Measurements from ENCODE around the gene SYT1. TPM values are rescaled to one million over a fixed set of nuclear protein-coding genes. Genes with fewer than 3 reads are reported as not detected.

SYT1 gene
- total RNA-seq, 1 donor from 2014 or later: 0.30 TPM

DNA sequence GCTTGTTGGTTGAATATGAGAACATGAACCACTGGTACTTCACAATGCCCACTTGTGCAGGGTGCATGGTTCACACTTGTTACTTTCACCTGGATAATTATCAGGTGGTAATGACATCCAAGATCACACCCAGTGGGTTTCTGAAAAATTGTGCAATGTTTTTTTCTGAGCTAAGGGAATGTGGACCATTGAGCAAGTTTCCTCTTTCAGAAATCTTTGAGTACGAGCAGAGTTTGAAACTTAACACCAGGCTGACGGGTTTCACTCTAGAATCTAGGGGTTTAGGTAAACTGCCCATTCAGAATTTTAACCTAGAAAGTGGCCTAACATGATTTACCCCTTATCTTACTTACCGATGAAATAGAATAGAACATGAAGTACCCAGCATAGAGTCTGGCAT is 436.6 kb downstream of the SYT1 start:
- H3K4me1 ChIP-seq: no peaks in the 10 kb centered on the region

GRCh38 chr12:79302162-79302814 is 437.7 kb downstream of the SYT1 start:
- TF ChIP-seq, protein P1, sequence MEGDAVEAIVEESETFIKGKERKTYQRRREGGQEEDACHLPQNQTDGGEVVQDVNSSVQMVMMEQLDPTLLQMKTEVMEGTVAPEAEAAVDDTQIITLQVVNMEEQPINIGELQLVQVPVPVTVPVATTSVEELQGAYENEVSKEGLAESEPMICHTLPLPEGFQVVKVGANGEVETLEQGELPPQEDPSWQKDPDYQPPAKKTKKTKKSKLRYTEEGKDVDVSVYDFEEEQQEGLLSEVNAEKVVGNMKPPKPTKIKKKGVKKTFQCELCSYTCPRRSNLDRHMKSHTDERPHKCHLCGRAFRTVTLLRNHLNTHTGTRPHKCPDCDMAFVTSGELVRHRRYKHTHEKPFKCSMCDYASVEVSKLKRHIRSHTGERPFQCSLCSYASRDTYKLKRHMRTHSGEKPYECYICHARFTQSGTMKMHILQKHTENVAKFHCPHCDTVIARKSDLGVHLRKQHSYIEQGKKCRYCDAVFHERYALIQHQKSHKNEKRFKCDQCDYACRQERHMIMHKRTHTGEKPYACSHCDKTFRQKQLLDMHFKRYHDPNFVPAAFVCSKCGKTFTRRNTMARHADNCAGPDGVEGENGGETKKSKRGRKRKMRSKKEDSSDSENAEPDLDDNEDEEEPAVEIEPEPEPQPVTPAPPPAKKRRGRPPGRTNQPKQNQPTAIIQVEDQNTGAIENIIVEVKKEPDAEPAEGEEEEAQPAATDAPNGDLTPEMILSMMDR (IDR thresholded peaks at IDR 0.05; ENCODE audit: borderline replicate concordance): no peak

More for the DNA sequence above, 436.6 kb downstream of the SYT1 start:
- Histone ChIP-seq H3K27me3 (ENCODE audit: low read depth) (no peaks in the 10 kb centered on the region), H3K4me3 (no peak overlapping the region), H3K27ac (replicated peaks) (no peak overlapping the region), H3K9me3 (replicated peaks) (no peaks in the 10 kb centered on the region), H3K36me3 (no peaks in the 10 kb centered on the region)
- intact Hi-C loops (cut with micrococcal nuclease): no loop called here
- no peak for DNase-seq
- TF ChIP-seq, protein P1 (IDR thresholded peaks at IDR 0.05; ENCODE audit: borderline replicate concordance): no peak

GRCh38 chr12:79307340-79307739 is 442.8 kb downstream of the SYT1 start:
- Histone ChIP-seq H3K4me3 (no peak overlapping the region), H3K9me3 (replicated peaks) (no peaks in the 10 kb centered on the region), H3K27ac (replicated peaks) (no peak overlapping the region), H3K4me1 (no peaks in the 10 kb centered on the region), H3K27me3 (ENCODE audit: low read depth) (no peaks in the 10 kb centered on the region), H3K36me3 (no peaks in the 10 kb centered on the region)
- intact Hi-C loops (cut with micrococcal nuclease): no loop called here
- TF ChIP-seq, protein P1 (IDR thresholded peaks at IDR 0.05; ENCODE audit: borderline replicate concordance): no peak
- DNase-seq: no peak

More at GRCh38 chr12:79302162-79302814, 437.7 kb downstream of the SYT1 start:
- intact Hi-C loops (cut with micrococcal nuclease): no loop called here
- no peak for DNase-seq
- H3K27ac ChIP-seq (replicated peaks): peak overlapping the region; percentile 22
- H3K4me1 ChIP-seq: no peaks in the 10 kb centered on the region
- no peaks in the 10 kb centered on the region for H3K9me3 ChIP-seq (replicated peaks)
- H3K36me3 ChIP-seq: no peaks in the 10 kb centered on the region
- no peak overlapping the region for H3K4me3 ChIP-seq
- H3K27me3 ChIP-seq (ENCODE audit: low read depth): no peaks in the 10 kb centered on the region

- Histone ChIP-seq H3K27ac (replicated peaks) (no peak overlapping the region), H3K4me3 (no peak overlapping the region), H3K36me3 (no peaks in the 10 kb centered on the region), H3K27me3 (ENCODE audit: low read depth) (no peaks in the 10 kb centered on the region), H3K4me1 (no peaks in the 10 kb centered on the region), H3K9me3 (replicated peaks) (peaks cover under 1% of the 10 kb centered on the region)
- TF ChIP-seq, protein P1 (IDR thresholded peaks at IDR 0.05; ENCODE audit: borderline replicate concordance): no peak
- intact Hi-C loops (cut with micrococcal nuclease): no loop called here
- DNase-seq: no peak
These were observed 444.5 kb downstream of the SYT1 start for GRCh38 chr12:79309039-79309438.

GRCh38 chr12:79317179-79317847 is 452.7 kb downstream of the SYT1 start:
- H3K4me1 ChIP-seq: no peaks in the 10 kb centered on the region
- intact Hi-C loops (cut with micrococcal nuclease): no loop called here
- TF ChIP-seq, protein P1 (IDR thresholded peaks at IDR 0.05; ENCODE audit: borderline replicate concordance): no peak

More at GRCh38 chr12:79317179-79317847, 452.7 kb downstream of the SYT1 start:
- Histone ChIP-seq H3K4me3 (no peak overlapping the region), H3K36me3 (no peaks in the 10 kb centered on the region), H3K9me3 (replicated peaks) (peaks cover 10% of the 10 kb centered on the region), H3K27me3 (ENCODE audit: low read depth) (no peaks in the 10 kb centered on the region), H3K27ac (replicated peaks) (no peak overlapping the region)
- no peak for DNase-seq

All from left ventricle myocardium inferior (tissue), 1 donor.